GM18502 (cell line): ENCODE measurements around the gene TRRAP.

Experiments
- ATAC-seq: cut with Tn5 transposase; IDR thresholded peaks from one replicate; pipeline ENCODE4 v1.9.1; 2021; ENCODE audit warnings: mild to moderate bottlenecking; ENCODE audit not compliant: unreplicated experiment, poor library complexity

Gene TRRAP

DNA sequence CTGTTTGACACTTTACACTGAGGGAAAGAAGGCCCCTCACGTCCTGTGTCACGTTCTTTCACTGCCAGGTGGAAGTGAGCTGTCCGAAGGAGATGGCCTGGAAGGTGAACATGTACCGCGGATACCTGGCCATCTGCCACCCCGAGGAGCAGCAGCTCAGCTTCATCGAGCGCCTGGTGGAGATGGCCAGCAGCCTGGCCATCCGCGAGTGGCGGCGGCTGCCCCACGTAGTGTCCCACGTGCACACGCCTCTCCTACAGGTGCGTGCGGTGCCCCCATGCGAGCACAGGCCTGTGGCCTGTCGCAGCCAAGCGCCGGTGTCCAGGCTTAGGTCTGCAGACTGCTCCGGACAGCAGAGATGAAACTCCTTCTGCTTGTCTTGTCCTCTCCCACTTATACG is 103.4 kb downstream of the TRRAP start:
- ATAC-seq = no peak

DNA sequence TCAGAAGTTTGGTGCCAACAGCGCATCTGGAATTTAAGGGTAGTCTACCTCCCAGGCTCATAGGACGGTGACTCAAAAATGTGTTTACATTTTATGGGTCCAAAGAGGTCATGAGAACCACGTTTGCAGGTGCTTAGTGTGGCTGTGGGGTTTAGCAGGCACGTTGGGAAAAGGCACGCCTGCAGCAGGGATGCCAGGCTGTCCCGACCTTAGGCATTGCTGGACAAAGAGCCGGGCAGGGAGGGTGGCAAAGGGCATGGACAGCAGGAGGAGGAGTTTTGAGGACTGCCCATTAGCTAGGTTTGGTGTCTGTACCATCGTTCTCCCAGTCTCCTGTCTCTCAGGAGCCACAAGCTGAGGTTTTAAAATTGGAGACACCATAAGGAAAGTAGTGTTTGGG is 104.4 kb downstream of the TRRAP start:
- ATAC-seq = no peak

DNA sequence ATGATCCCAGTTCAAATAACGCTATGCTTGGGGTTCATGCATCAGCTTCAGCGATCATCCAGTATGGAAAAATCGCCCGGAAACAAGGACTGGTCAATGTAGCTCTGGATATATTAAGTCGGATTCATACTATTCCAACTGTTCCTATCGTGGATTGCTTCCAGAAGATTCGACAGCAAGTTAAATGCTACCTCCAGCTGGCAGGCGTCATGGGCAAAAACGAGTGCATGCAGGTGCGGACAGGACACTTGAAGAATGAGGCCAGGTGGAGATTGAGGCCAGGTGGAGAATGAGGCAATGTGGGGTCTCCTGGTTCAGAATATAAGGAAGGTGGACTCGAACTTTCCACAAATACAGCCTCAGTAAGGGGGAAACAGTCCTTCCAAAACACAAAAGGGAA is 105.8 kb downstream of the TRRAP start:
- ATAC-seq = no peak

DNA sequence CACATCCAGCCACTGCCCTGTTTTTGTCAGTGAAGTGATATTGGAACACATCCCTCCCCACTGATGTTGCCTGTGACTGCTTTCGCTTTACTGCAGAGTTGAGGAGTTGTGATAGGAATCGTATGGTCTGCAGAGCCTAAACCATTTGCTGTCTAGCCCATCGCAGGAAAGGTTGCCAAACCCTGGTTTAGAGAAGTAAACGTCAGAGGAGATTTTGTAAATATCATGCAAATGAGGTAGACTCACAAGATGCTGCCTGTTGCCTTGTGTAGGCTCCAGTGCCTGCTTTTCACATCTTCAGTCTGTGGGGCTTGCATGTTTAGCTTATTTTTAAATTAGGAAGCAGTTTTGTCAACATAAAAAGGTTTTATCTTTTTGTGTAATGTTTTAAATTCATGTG is 107.1 kb downstream of the TRRAP start:
- no peak for ATAC-seq

DNA sequence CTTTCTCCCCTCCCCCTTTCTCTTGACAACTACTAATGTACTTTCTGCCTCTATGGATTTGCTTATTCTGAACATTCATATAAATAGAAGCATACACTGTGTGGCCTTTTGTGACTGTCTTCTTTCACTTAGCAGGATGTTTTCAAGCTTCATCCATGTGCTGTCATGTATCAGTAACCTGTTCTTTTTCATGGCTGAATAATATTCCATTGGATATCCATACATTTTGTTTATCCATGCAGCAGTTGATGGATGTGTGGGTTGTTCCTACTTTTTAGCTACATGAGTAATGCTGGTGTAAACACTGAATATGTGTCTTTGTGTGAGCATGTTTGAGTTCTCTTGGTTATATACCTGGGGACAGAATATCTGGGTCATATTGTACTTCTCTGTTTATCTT is 107.6 kb downstream of the TRRAP start:
- ATAC-seq = no peak

DNA sequence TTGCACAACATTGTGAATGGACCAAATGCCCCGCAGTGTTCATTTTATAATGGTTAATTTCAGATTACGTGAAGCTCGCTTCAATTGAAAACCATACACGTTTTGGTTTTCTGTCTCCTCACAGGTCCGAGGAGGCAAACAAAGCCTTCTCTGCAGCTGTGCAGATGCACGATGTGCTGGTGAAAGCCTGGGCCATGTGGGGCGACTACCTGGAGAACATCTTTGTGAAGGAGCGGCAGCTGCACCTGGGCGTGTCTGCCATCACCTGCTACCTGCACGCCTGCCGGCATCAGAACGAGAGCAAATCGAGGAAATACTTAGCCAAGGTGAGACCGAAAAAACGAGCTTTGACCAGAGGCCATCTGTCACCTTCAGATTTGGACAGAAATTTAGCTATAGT is 110.3 kb downstream of the TRRAP start:
- no peak for ATAC-seq

DNA sequence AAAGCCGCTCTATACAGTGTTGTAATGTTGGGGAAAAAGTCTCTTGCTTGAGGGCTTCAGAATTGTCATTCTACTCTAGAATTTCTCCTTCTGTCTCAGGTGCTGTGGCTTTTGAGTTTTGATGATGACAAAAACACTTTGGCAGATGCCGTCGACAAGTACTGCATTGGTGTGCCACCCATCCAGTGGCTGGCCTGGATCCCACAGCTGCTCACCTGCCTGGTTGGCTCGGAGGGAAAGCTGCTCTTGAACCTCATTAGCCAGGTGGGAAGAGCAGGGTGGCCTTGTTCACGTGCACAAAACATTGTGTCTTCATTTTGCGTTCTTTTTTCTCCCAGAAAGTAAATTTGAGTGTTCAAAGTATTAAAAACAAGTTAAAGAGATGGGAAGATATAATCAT is 112.0 kb downstream of the TRRAP start:
- ATAC-seq = no peak

DNA sequence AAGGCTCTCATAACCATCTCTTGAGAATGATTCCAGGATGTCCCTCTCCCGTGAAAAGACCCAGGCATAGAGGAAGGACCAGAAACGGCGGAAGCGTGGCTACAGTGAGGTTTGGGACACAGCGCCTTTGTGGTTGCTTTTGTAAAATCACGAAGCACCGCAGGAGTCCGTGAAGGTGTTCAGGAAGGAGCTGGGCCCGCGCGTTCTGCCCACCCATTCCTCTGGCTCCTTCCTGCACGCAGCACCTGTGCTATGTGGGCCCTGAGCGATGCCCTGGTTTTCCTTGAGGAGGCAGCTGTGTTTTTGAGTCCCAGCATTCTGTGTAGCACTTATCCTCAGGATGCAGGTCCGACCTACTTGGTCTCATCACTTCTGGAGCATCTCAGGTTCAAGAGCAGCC is 112.8 kb downstream of the TRRAP start:
- no peak for ATAC-seq

DNA sequence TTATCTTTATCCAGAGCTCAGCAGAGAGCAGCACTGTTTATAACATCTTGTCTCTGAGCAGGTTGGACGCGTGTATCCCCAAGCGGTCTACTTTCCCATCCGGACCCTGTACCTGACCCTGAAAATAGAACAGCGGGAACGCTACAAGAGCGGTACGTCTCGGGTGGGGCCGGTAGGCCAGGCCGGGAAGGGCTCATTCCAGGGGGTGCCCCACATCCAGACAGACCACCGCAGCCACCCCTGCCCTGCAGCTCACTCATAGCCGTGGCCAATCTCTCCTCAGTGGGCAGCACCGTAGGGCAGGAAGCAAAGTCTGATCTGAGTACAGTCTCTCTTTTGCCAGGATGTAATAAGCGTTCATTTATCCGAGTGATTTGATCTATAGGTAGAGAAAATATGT is 113.7 kb downstream of the TRRAP start:
- no peak for ATAC-seq

DNA sequence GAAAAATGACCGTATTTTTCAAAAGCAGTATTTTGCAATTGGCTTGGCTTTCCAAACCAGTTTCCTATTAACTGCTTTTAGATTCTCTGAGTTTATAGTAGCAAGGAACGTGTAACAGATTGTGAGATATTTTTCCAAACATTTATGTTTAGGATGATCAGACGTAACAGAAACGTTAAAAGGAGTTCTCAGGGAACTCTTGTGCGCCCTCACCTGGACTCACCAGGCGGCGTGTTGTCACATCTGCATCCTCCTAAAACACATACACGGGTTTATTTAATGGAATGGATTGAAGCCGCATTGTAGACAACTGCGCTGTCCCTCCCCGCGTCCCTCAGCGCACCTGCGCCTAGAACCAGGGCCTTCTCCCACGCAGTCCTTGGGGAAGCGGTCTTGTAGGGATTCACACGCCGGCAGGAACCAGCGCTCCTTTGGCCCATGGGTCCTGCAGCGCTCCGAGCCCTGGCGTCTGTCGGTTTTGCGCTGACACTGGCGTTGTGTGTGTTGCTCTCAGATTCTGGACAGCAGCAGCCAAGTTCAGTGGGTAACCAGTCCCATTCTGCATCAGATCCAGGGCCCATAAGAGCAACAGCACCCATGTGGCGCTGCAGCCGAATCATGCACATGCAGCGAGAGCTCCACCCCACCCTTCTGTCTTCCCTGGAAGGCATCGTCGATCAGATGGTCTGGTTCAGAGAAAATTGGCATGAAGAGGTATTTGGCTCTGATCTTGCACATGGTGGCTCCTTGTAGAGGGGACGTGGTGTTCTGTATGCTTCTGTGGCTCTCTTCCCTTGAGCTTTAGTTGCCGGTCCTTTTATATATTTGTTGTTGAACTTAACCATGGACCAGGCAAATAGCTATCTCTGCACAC is 114.9 kb downstream of the TRRAP start:
- ATAC-seq = no peak

DNA sequence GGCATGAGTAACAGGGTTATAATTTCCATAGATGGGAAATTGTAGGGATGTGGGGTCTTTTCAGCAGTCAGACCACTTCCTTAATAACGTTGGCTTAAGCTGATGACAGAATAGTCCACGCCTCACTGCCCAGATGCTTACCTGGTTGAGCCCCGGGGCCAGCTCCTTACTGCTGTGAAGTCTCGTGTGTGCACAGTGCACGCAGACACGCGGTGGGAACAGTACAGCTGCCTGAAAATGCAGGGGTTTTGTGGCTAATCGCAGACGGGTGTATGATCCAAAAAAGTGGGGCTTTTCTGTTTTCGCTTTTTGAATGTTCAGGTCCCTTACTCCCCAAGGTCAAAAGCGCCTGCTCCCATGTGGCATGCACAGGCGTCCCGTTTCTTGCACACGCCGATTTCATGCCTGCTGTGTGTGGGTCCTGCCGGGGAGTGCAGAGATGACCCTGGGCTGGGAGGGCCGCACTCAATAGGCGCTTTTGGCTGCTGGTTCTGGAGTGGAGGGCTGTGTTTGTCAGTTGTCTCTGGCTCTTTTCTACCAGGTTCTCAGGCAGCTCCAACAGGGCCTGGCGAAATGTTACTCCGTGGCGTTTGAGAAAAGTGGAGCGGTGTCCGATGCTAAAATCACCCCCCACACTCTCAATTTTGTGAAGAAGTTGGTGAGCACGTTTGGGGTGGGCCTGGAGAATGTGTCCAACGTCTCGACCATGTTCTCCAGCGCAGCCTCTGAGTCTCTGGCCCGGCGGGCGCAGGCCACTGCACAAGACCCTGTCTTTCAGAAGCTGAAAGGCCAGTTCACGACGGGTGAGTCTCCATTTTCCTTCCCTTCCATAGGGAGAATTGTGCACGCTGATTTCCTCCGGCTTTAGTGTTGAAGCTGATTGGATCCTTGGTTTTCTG is 116.0 kb downstream of the TRRAP start:
- no peak for ATAC-seq

DNA sequence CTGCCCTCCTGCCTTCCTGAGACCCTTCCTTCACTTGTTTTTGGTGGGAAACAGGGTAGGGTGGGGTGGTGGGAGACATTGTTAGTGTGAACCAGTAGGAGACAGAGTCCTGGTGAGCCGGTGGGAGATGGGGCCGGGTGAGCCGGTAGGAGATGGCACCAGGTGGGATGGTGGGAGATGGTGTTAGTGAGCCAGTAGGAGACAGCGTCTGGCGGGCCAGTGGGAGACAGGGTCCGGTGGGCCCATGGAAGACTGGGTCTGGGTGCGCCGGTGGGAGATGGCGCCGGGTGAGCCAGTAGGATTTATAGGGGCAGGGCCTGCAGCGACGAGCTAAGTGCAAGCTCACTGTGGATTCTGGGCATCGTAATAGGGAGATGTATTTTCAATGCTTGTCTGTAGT is 116.8 kb downstream of the TRRAP start:
- ATAC-seq = no peak

DNA sequence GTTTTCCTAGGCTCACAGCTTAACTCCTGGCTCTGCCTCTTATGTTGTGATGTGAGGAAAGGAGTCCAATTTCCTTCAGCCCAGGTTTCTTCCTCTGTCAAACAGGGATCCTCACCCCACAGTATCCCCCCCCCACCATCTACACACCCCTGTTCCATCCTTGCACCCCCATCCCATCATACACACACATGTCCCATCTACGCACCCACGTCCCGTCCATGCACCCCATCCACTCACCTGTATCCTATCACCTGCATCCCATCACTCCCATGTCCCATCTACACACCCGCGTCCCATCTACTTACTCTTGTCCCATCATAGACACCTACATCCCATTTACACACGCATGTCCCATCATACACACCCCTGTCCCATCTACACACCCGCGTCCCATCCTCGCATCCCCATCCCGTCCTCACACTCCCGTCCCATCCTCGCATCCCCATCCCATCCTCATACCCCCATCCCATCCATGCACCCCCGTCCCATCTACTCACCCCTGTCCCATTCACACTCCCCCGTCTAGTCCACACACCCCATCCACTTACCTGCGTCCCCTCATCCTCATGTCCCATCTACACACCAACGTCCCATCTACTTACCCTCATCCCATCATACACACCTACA is 117.3 kb downstream of the TRRAP start:
- no peak for ATAC-seq

DNA sequence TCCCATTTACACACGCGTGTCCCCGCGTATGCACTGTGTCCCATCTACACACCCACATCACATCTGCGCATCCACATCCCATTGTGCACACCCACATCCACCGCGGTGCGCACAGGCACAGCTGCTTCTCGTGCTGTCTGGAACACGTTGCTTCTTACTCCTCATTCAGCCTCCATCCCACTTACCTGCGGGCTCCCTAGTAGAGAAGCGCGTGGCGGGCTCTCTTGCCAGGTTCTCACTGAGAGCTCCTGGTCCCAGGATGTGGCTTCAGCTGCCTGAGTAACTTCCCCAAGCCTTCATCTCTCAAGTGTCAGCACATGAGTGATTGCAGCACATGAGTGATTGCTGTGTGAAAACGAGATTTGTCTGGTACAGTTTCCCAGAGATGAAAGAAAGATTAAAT is 117.8 kb downstream of the TRRAP start:
- ATAC-seq = peak; percentile 69

DNA sequence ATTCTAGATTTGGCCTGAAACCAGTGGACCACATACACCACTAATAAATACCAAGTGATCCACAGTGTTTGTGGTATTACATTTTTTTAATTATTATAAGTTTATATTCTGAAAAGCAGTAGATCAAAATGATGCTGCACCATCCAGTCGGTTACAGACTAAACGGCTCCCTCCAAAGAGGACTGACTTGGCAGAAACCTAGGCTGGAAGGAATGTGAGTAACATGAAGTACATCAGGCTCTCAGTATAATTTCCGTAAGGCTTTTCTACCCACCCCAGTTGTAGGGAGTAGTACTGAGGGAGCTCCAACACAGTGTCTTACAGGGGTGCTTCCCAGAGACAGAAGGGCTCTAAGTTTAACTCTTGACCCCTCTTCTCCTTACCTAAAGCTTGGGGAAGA is 119.5 kb downstream of the TRRAP start:
- no peak for ATAC-seq

DNA sequence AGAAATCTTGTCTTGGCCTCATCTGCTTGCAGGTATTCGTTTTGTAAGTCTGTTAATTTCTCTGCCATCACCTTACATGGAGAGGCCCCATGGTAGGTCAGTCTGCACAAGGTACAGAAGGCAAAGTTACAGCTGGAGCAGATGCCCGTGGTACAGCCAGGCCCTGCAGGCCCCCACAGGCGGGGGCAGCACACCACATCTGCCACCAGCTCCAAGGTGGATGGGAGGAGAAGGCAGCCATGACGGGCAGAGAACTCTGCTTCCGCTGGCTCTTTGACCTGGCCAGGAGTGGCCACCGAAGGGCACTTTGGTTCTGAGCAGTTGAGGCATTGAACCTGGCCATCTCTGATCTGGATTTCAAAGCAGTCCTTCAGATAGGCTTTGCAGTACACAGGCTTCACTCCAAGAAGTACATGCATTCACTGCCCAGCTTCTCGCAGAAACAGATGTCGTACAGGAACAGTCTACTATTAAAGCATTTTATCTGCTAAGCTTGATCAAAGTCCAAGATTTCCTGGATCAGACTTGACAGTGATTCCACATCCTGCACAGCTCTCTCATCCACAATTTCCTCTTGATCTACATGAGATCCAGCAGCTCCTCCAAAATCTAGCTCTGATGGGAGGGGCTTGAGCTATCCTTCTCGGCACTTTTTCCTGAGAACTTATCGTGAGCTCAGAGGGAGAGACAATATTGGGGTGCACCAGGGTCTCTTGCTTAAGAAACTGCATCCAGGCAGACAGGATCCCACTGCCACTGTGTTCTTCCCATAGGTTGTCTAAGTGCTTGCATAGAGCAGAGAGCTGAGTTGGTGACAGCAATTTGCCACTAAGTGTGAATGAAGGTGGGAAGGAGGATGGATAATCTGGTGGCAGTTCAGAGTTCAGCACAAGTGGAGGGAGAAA is 120.7 kb downstream of the TRRAP start:
- no peak for ATAC-seq

DNA sequence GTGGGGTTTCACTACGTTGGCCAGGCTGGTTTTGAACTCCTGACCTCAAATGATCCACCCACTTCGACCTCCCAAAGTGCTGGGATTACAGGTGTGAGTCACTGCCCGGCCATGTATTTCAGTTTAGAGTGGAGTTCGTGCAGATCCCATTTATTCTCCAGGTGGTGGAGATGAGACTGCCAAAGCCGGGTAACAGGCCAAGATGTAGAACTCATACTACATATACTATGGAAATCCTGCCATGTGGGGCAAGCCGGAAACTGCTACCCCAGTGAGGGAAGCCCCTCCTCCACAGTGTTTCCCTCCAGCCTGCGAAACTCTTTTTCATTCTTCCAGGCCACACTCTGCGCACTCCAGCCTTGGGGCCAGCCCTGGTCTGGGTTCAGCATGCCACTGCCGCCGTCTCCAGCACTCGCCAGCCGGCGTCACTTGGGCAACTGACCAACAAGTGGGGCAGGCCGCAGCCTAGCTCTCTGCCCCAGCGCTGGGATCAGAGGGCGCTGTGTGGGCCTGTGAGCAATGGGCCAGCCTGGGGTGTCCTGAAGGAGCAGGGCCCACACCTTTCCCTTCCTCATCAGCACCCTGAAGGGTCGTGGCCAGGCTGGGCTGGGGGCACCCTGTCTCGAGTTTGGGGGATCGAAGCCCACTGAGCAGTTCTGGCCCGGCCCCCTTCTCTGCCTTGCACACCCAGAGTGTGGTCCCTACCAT is 122.0 kb downstream of the TRRAP start:
- no peak for ATAC-seq

DNA sequence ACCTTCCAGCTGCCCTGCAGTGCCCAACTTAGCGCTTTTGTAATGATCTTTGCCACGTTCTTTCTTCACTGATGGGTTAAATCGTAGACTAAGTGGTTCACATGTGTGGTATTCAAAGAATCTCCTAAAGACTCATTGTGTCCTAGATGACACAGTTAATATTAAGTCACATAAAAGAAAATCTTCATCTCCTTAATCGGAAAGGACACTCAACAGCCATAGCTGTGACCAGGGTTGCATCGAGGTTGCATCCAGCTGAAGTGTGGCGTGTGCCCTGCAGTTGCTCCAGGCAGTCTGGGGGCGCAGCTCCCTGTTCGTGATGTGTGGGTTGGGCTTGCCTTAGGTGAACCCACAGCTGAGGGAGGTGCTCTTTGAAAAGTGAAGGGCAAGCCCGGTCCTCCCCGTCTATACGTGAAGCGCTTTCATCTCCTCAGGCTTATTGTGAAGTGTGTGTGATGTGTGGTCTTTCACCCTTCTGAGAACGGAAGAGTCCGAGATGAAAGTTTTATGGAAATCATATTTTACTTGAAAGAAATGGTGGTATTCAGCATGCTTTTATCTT is 122.7 kb downstream of the TRRAP start:
- ATAC-seq = no peak

DNA sequence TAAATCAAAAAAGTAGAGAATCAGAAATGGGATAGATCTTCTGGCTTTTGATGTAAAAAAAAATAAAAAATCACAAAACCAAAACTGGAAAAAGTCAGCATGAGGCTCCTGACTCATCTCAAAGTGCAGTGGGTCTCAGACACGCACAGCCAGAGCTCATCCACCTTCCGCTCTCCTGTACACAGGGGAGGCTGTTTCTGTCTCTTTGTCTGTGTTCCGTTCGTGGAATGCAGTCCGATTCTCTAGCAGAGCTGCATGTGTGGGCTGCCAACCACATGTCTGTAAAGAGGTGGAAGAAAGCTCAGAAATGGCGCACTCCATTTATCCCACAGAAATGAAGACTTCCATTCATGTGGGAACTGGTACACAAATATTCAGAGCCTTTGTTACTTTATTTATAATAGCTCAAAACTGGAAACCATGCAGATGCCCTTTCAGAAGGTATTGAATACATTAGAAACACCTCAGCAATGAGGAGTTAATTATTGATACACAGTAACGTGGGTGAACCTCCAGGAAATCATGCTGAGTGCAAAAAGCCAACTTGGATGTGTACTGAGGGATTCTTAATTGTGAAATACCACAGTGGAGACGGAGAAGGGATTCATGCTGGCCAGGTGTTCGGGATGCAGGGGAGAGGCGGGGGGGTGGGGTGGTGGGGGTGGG is 123.3 kb downstream of the TRRAP start:
- ATAC-seq = no peak
